Measurements from ENCODE around the gene KATNAL2. TPM values are rescaled to one million over a fixed set of nuclear protein-coding genes. Genes with fewer than 3 reads are reported as not detected.
"Not testable (repeated sequence)": the region's sequence is repeated elsewhere in the genome, so short reads cannot be mapped to it uniquely, and the experiment has no call there.

The KATNAL2 gene
- total RNA-seq, 1 experiment from 2014 or later = 21.7 TPM

GRCh38 chr18:47023769-47024465 is 106.5 kb downstream of the KATNAL2 start:
- not testable (repeated sequence) for H2BK20ac ChIP-seq (ENCODE audit: low read depth, low read length, poor library complexity, severe bottlenecking); H2BK120ac ChIP-seq (ENCODE audit: low read depth, low read length, poor library complexity, severe bottlenecking); H4K91ac ChIP-seq (ENCODE audit: insufficient read length, low read depth, low read length); H2BK5ac ChIP-seq (ENCODE audit: insufficient read length, low read length); H3K36me3 Mint-ChIP-seq (ENCODE audit: insufficient read depth in 1 of 3, low read depth in 3 of 3); H3K79me1 ChIP-seq (ENCODE audit: insufficient read depth, low read depth, low read length, poor library complexity, severe bottlenecking); H3K23ac ChIP-seq (ENCODE audit: insufficient read length, low read depth, low read length); H3T11ph ChIP-seq (ENCODE audit: low read length); H4K8ac ChIP-seq (replicated peaks; ENCODE audit: insufficient read length, low read depth, low read length); H3K14ac ChIP-seq (ENCODE audit: insufficient read depth, low read length); H2BK12ac ChIP-seq (ENCODE audit: insufficient read length, low read depth, low read length); H3K9me3 ChIP-seq (ENCODE audit: control insufficient read depth, low read depth, low read length); H4K5ac ChIP-seq (ENCODE audit: insufficient read length, low read depth, low read length); H2AFZ ChIP-seq (ENCODE audit: low read length); H3K27ac Mint-ChIP-seq; H2AK5ac ChIP-seq (ENCODE audit: insufficient read length, low read length); H3K4me2 ChIP-seq (ENCODE audit: insufficient read depth, insufficient read length, low read length); H3K18ac ChIP-seq (ENCODE audit: insufficient read length, low read depth, low read length); DNase-seq; H3K4me1 Mint-ChIP-seq; H3K27me3 ChIP-seq (ENCODE audit: insufficient read depth, low read length); H2BK15ac ChIP-seq (ENCODE audit: low read depth, low read length); H3K4me1 ChIP-seq (ENCODE audit: insufficient read depth, low read length); H3K27ac ChIP-seq (ENCODE audit: insufficient read length, low read depth, low read length); H3K79me2 ChIP-seq (ENCODE audit: insufficient read depth, low read length); H3K27me3 Mint-ChIP-seq (ENCODE audit: low read depth); H3K9ac ChIP-seq (ENCODE audit: extremely low read depth, insufficient read length, low read length); H3K23me2 ChIP-seq (ENCODE audit: insufficient read length, low read depth, low read length, poor library complexity, severe bottlenecking); H4K20me1 ChIP-seq (ENCODE audit: control insufficient read depth, insufficient read depth, insufficient read length); H3K9me3 Mint-ChIP-seq; H3K56ac ChIP-seq (ENCODE audit: insufficient read length, low read depth, low read length); H3K4me3 Mint-ChIP-seq; H3K4ac ChIP-seq (ENCODE audit: low read depth, low read length)
- WGBS (ENCODE audit: extremely low coverage, insufficient read length, low lambda C conversion rate) = no CpG with 5 or more reads among the region's 55 CpGs

- not testable (repeated sequence) for H4K8ac ChIP-seq (replicated peaks; ENCODE audit: insufficient read length, low read depth, low read length); H3K4ac ChIP-seq (ENCODE audit: low read depth, low read length); H3K36me3 Mint-ChIP-seq (ENCODE audit: insufficient read depth in 1 of 3, low read depth in 3 of 3); H3K27ac ChIP-seq (ENCODE audit: insufficient read length, low read depth, low read length); H2BK12ac ChIP-seq (ENCODE audit: insufficient read length, low read depth, low read length); H3K27me3 ChIP-seq (ENCODE audit: insufficient read depth, low read length); H2AFZ ChIP-seq (ENCODE audit: low read length); H3T11ph ChIP-seq (ENCODE audit: low read length); H3K4me1 Mint-ChIP-seq; H3K79me1 ChIP-seq (ENCODE audit: insufficient read depth, low read depth, low read length, poor library complexity, severe bottlenecking); H3K4me2 ChIP-seq (ENCODE audit: insufficient read depth, insufficient read length, low read length); H4K5ac ChIP-seq (ENCODE audit: insufficient read length, low read depth, low read length); H3K79me2 ChIP-seq (ENCODE audit: insufficient read depth, low read length); H3K27me3 Mint-ChIP-seq (ENCODE audit: low read depth); H3K18ac ChIP-seq (ENCODE audit: insufficient read length, low read depth, low read length); H3K23ac ChIP-seq (ENCODE audit: insufficient read length, low read depth, low read length); H3K27ac Mint-ChIP-seq; H3K4me1 ChIP-seq (ENCODE audit: insufficient read depth, low read length); H3K23me2 ChIP-seq (ENCODE audit: insufficient read length, low read depth, low read length, poor library complexity, severe bottlenecking); H2BK15ac ChIP-seq (ENCODE audit: low read depth, low read length); H4K91ac ChIP-seq (ENCODE audit: insufficient read length, low read depth, low read length); H3K4me3 Mint-ChIP-seq; H2AK5ac ChIP-seq (ENCODE audit: insufficient read length, low read length); H4K20me1 ChIP-seq (ENCODE audit: control insufficient read depth, insufficient read depth, insufficient read length); H2BK5ac ChIP-seq (ENCODE audit: insufficient read length, low read length); H3K14ac ChIP-seq (ENCODE audit: insufficient read depth, low read length); H3K9ac ChIP-seq (ENCODE audit: extremely low read depth, insufficient read length, low read length); H3K56ac ChIP-seq (ENCODE audit: insufficient read length, low read depth, low read length); H2BK20ac ChIP-seq (ENCODE audit: low read depth, low read length, poor library complexity, severe bottlenecking); H2BK120ac ChIP-seq (ENCODE audit: low read depth, low read length, poor library complexity, severe bottlenecking); DNase-seq; H3K9me3 ChIP-seq (ENCODE audit: control insufficient read depth, low read depth, low read length); H3K9me3 Mint-ChIP-seq
- WGBS (ENCODE audit: extremely low coverage, insufficient read length, low lambda C conversion rate) = no CpG with 5 or more reads among the region's 17 CpGs
These were observed 108.3 kb downstream of the KATNAL2 start for GRCh38 chr18:47025557-47026174.
